ENCODE data around the gene FAM53B.
"Not testable (repeated sequence)": the region's sequence is repeated elsewhere in the genome, so short reads cannot be mapped to it uniquely, and the experiment has no call there.

FAM53B gene

DNA sequence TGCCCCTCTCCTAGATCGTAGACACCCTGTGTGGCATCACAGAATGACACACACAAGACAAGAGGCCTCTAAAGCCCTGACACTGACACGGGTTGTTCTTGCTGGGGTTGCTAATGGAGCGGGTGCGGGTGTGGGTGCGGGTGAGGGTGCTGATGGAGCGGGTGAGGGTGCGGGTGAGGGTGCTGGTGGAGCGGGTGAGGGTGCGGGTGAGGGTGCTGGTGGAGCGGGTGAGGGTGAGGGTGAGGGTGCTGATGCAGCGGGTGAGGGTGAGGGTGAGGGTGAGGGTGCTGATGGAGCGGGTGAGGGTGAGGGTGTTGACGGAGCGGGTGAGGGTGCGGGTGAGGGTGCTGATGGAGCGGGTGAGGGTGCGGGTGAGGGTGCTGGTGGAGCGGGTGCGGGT lies 134.0 kb downstream of the FAM53B start:
- not testable (repeated sequence) for DNase-seq (ENCODE audit: low read depth)

DNA sequence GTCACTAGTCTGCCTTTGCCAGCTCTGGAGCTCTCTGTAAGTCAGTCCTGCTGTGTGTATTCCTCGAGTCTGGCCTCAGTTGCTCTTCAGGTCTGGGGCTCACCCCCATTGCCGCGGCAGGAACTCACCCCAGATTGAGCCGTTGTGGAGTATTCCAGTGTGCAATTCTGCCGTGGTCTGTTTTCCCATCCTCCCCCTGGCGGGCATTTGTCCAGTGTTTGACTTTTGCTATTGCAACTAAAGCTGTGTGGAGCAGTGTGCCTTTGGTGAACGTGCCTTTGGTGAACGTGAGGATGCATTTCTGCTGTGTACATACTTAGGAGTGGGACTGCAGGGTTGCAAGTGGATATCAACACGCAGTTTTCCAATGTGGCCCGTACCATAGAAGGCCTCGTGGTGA lies 134.5 kb downstream of the FAM53B start:
- no peak for DNase-seq (ENCODE audit: low read depth)

GRCh38 chr10:124608093-124608721 lies 136.0 kb downstream of the FAM53B start:
- DNase-seq (ENCODE audit: low read depth), result no peak

DNA sequence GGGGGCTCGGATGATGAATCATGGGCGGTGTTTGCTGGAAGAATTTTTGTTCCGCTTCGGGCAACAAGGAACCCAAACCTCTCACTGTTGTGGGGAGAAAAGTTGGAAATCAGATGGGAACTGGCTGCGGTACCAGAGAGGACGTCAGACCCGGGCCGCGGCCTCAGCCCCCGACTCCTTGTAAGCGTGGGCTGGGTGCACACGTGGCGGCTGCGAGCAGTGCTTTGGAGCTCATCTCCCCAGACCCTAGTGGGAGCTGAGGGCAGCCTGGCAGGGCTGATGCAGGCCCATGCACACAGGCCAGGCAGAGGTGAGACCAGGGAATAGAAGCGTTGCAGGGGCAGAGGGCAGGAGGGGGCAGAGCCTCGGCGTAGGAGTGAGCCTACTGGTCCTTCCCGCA lies 136.5 kb downstream of the FAM53B start:
- DNase-seq (ENCODE audit: low read depth), result no peak

DNA sequence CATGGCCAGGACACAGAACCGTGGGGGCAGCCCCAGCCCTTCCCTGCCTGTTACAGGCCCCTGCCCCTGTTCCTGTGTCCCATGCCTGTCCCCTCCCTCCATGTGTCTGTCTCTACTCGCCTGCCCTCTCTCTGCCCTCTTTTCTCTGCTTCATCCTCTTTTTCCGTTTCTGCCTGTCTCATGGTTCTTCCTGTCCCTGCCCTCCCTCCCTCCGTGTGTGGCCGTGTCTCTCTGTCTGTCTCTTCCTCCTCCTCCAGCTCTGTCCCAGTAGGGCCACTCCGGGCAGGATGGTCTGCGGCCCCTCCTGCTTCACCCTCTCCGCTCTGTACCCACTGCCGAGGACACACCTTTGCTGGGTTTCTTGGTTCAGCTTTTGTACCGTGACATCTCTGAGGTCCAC lies 137.4 kb downstream of the FAM53B start:
- DNase-seq (ENCODE audit: low read depth), result no peak

GRCh38 chr10:124605856-124606812 lies 138.0 kb downstream of the FAM53B start:
- no peak for DNase-seq (ENCODE audit: low read depth)

GRCh38 chr10:124605481-124605855 lies 138.7 kb downstream of the FAM53B start:
- DNase-seq (ENCODE audit: low read depth), result no peak

DNA sequence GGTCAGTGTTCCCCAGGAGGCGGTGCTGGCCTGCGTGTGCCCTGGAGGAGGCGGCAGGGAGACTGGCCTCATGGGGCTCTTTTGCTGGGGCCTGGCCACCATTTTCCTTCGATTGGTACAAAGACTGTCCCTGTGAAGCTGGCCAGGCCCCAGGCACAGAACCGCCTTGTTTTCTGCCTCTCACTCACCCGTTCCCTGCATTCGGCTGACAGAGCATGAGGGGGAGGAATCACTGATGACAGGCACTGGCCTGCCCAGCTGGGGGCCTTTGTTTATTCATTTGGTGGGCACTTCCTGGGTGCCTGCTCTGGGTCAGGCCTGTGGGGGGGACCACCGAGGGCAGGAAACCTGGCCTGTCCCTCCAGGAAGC lies 139.2 kb downstream of the FAM53B start:
- DNase-seq (ENCODE audit: low read depth), result no peak

DNA sequence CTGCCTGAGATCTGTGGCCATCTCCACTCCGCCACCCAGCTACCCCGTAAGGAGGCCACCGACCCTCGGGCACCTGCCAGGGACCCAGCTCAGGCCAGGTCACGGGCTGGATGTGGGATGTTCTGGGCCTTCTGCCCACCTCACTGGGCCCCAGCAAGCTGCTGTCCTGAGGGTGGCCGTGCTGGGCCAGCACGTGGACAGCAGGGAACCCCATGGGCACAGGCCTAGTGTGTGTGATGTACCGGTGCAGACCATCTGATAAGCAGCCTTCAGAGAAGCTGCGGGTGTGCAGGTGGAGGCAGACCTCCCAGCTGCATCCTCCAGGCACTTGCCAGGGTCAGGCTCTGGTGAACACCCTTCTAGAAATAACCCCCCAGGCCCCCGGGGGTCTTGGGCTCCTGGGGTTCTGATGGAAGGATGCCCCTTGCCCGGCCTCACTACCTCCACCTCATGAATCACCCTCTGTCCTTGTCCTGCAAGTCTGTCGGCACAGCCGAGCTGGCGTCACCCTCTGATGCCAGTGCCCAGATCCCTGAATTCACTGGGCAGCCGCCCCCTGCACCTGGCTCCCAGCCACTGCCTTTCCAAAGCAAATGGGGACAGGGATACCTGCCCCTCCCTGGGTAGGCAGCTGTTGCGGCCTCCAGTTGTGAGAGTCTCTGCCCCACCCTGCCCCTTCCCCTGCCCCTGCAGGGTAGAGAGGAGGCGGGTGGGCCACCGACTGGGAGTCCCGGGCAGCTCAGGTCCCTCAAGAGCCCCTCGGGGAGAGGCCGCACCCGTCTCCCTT lies 139.8 kb downstream of the FAM53B start:
- no peak for DNase-seq (ENCODE audit: low read depth)

DNA sequence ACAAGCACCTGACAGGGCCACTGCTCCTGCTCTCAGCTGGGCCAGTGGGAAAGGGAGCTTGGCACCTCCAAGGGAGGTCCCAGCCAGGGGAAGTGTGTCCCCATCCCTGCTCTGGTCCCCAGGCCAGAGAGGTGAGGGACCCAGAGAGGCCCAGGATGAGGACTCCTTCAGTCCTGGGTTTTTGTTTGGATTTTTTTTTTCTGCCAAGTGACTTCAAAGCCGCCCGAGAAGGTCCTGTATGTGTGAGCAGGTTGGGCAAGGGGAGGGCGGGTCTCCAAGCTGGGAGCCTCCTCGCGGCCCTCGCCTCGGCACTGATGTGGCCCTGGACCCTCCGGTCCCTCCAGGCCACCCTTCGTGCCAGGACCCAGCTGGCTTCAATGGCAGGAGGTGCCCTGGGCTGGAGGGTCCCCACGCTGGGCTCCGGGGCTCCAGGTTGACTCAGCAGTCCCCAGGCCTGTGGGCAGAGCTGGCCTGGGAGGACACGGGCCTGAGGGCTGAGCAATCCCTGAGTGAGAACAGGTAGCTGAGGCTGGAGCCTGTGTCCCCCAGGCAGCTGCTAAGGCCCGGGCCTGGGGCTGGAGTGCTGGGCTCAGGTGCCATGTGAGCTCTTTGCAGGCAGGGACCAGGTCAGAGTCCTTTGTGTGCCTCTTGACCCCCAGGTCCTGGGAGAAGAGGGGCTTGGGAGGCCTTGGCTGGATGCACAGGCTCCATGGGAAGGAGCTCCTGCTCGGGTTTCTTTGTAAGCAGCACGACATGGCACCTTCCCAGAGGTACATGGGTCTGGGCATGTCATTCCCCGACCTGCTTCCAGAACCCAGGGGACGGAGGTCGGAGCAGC lies 140.6 kb downstream of the FAM53B start:
- DNase-seq (ENCODE audit: low read depth), result no peak

DNA sequence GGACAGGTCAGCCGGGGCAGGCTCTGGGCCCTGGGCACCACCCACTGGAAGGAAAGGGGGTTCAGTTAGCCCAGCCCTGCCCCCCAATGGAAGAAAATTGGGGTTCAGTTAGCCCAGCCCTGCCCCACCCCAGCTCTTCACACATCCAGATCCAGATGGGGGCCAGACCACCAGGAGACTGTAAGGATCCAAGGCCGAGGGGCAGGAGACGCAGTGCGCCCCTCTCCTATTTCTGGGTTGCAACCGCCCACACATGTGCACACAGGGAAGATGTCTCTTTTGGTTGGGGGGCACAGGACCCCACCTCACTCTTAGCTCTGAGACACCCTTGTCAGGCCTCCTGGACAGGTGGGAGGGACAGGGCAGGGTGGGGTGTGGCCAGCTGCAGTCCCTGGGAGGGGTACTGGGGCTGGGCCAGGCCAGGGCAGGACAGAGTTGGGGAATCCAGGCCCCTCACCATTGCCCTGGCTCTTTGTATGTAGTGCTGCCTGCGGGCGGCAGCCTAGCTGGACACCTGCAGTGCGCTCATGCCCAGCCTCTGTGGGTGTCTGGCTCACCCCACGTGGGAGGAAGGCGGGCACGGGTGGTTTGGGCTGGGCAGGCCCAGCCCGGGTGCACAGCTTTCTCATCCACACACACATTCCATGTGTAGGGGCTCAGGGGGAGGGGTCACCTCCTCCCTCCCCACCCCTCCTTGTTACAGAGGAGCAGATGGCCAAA lies 141.4 kb downstream of the FAM53B start:
- no peak for DNase-seq (ENCODE audit: low read depth)

DNA sequence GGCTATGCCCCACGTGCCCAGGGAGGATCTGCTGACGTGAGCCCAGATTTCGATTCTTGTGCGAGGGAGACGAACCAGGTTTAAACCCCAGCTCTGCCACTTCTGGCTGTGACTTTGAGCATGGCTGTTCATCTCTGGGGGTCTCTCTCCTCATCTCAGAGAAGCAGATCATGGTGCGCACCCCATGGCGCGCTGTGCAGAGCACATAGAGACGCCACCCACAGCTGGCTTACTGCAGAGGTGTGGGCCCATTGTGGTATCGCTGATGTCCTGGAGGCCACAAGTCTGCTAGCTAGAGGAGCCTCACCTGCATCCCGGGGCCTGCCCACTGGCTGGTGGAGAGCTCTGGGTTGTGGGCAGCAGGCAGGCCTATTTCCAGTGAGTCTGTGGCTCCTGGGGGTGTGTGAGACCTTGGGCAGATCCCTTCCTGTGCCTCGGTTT lies 142.0 kb downstream of the FAM53B start:
- DNase-seq (ENCODE audit: low read depth), result no peak

GRCh38 chr10:124601431-124602120 lies 142.6 kb downstream of the FAM53B start:
- DNase-seq (ENCODE audit: low read depth), result no peak

DNA sequence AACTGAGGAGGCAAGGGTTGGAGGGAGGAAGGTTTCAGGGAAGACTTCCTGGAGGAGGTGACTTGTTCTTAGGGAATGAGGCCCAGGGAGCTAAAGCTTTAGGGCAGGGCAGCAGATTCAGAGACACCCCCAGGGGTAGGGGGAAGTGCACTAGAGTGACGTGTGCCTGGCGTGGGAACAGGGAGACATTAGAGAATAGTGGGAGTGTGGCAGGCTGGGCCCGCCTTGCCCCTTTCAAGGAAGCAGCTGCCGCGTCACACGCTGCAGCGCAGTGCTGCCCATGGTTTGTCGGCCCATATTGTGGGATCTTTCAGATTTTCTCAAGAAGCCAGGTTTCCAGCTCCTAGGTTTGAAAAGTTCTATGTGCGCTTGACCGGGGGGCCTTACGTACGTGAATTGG lies 143.2 kb downstream of the FAM53B start:
- no peak for DNase-seq (ENCODE audit: low read depth)

GRCh38 chr10:124600051-124600880 lies 143.9 kb downstream of the FAM53B start:
- no peak for DNase-seq (ENCODE audit: low read depth)

DNA sequence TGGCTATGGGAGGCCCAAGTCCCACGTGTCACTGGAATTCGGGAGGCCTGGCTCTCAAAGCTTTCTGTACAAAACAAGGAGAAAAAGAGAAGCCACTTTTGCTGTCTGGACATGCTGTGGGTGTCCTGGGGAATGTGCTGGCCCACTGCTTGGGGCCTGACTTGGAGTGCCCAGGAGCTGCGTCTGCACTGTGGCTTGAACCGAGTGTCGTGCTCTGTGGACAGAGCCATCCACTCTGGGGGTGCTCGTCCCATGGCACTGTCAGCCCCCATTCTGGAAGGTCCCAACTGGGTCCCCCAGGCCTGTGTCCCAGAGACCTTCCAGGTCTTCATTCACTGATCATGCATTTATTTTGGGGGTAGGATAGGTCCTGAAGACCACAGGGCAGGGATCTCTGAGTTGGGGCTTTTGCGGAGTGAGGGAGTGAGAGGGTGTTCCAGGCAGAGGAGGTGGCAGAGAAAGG lies 144.6 kb downstream of the FAM53B start:
- DNase-seq (ENCODE audit: low read depth), result no peak

- DNase-seq (ENCODE audit: low read depth), result no peak
Measured at GRCh38 chr10:124598773-124599587, 145.2 kb downstream of the FAM53B start.

DNA sequence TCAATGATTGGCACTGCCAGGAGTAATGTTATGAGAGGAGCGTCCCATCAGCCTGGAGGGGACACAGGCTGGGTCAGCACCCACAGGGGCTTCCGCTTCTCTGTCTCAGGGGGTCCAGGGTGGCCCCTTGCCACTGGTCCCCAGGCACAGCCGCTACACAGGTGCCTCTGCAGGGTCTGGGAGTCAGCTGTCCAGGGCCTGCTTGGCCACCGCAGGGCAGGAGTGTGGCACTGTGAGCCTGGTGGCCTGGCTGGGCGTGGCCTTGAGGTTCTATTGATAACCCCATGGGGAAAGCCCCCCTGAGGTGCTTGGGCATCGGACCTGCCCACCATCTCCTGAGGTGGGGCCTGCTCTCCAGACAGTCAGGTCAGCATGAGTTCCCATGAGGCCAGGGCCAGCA lies 146.0 kb downstream of the FAM53B start:
- no peak for DNase-seq (ENCODE audit: low read depth)

GRCh38 chr10:124597846-124598165 lies 146.4 kb downstream of the FAM53B start:
- DNase-seq (ENCODE audit: low read depth), result no peak
